GM11168 (cell line): ENCODE results near the gene CTNNA1.

Source experiments
- in situ Hi-C: fragments of 300-500 bp; cut with MboI; formaldehyde crosslinking; loops from one replicate; pipeline ENCODE4 v1.12.0; 2022; ENCODE audit warnings: low sequenced_read_pairs; ENCODE audit not compliant: unreplicated experiment

Gene CTNNA1

DNA sequence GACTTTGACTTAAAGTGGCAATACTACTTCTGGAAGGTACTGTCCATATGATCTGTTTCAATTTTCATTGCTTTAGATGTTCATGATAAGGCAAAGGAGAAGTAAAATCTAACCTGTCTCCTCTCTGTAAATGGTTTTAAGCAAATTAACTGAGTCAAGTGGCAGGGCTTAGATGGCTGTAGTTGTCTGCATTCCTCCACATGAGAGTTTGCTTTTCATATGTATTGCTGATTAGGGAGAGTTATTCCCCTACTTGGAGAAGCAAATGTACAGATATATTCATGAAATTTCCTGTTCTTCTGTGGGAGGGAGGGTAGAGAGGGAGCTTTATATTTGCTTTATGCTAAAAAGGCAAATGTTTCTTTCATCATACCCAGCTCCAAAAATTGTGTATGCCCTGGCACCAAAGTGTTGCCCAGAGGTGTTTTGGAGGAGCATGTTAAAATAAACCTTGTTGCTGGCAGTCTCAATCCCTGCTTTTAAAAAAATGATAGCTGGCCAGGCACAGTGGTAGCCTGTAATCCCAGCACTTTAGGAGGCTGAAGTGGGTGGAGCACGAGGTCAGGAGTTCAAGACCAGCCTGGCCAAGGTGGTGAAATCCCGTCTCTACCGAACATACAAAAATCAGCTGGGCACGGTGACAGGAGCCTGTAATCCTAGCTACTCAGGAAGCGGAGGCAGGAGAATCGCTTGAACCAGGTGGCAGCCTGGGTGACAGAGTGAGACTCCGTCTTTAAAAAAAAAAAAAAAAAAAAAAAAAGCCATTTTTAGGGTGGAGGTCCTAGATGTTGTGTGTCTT, 125.4 kb downstream of the CTNNA1 start:
- in situ Hi-C loops, result no loop called here

DNA sequence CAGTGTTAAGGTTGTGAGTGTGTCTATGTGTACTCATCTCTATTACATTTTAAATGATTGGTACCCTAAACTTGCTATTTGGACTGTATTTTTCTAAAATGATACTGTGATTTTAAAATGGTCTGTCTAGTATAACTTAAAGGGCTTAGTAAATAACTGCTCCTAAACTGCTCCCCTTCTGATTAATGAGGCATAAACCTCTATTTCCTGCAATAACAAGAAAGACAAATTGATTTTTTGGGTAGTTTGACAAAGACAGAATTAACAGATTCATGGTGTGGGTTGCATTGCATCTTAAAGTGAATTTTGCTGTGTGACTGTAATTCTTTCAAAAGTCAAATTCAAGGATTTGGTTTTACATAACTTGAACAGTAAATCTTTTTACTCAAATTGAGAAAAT, 130.0 kb downstream of the CTNNA1 start:
- in situ Hi-C loops, result no loop called here

- in situ Hi-C loops, result no loop called here
Observed at GRCh38 chr5:138884094-138884493, 130.9 kb downstream of the CTNNA1 start.

DNA sequence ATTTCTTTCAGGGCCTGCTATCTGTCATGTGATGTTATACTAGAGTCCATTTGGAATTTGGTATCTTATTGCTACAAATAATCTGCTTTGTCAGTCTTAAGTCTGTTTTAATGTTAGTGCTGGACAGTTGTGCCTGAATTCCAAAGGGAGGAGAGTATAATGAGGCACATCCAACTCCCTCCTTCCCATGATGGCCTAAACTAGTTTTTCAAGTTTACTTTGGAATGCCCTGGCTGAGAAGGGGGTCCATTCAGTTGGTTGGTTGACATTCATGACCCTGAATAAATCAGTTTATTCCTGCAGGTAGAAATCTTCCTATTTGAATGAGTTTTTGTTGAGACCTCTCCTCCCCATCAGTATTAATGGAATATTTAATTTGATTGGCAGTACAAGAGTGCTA, 131.3 kb downstream of the CTNNA1 start:
- in situ Hi-C loops, result no loop called here

GRCh38 chr5:138889994-138890393, 136.8 kb downstream of the CTNNA1 start:
- in situ Hi-C loops, result no loop called here

DNA sequence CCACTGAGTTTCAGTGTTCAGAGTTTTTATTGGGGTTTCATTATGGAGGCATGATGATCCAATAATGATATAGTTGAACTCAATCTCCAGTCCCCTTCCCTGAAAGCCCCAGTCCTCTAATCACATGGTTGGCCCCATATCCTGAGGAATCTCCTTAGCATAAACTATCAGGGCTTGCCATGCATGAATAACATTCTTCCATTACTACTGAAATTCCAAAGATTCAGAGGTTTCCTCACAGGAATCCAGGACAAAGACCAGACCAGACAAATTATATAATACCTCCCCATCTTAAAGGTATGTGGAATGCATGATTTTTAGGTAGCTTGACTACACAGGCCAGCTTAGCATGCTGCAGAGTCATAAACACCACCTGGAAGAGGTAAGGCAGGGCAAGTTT, 137.4 kb downstream of the CTNNA1 start:
- in situ Hi-C loops, result no loop called here

DNA sequence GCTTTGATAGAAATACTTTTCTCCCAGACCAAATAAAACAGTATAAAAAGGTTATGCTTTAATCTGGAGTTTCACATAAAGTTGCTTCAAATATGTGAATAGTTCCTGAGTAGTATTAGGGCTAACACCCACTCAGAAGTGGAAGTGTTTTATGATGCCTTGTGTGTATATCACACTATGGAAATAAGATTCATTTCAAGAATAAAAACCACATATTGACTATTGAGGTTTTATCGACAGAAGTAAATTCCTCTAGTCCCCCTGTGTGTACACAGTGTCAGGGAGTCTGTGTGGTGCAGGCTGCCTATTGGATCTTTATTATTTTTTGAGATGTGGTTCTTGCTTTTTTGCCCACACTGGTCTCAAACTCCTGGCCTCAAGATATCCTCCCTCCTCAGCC, 142.7 kb downstream of the CTNNA1 start:
- in situ Hi-C loops, result no loop called here

DNA sequence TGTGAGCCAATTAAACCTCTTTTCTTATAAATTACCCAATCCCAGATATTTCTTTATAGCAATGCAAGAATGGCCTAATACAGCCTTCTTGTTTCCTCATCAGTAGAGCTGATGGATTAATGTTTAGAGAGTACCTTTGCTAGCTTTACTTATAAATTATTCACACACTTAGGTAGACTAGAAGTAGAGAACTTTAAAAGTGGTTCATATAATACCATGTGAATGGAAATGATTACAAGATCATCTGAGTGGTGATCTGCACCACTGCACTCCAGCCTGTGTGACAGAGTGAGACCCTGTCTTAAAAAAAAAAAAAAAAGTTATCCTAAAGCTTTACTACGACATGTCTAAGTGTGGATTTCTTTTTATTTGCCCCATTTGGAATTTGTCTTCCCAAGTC, 145.1 kb downstream of the CTNNA1 start:
- in situ Hi-C loops, result no loop called here

DNA sequence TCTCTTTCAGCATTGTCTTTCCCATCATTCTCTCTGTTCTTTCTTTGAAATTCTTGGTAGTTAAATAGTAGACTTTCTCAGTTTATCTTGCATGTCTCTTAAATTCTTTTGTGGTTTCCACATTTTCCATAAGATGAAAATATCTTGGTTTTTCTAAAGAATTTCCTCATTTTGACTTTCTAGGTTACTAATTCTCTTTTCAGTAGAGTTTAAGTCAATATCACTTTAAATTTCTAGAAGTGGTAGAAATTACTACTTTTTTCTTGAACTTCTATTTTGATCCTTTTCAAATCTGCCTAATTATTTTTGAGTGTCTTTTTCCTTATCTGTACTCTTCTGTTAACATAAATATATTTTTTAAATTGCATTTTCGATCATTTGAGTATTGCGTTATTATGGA, 145.5 kb downstream of the CTNNA1 start:
- in situ Hi-C loops, result no loop called here

- in situ Hi-C loops, result no loop called here
Observed at GRCh38 chr5:138900281-138900965, 147.2 kb downstream of the CTNNA1 start.

DNA sequence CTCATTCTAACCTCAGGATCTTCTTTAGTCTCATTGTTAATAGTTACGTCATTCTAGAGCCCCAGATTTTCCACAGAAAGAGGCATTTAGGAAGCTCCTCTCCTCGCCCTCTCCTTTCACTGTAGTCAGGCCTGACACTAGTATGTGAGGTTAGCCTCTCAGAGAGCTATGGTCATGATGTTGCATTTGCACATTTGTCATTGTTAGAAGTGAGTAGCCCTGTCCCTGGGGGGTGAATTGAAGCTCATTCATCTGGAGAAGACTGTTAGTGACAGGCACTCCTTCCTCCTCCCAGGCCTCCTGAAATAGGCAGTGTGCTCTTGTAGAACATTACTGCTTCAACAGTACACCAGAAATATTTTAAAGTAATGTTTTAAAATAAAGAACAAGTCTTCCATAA, 148.5 kb downstream of the CTNNA1 start:
- in situ Hi-C loops, result no loop called here

DNA sequence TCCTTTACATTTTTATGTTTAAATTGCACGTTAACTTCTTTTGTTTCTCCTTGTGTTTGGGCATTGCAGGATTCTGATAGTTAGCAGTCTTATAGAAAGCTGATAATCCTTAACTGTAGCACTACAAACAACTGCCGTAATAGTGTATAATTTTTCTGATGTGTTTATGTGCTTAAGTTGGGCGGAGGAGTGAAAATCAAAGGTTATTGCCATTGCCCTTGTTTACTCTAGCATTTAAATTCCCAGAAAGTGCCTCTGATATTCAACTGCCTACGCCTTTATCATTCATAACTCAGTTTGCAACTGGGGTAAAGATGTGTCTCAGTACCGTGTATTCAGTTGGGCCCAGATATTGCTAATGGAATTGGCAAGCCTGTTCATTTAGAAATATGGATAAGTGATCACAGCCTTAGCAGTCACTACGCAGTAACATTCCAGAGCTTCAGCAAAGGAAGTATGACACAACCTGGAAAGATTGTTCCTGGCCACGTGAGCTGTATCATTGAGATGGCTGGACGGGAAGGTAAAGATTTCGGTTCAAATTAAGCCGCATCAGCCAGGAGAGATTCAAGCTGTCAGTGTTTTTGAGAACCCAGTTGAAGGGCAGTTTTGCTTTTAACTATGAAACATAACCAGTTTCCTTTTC, 150.0 kb downstream of the CTNNA1 start:
- in situ Hi-C loops, result no loop called here

GRCh38 chr5:138905541-138905940, 152.3 kb downstream of the CTNNA1 start:
- in situ Hi-C loops, result no loop called here

GRCh38 chr5:138909734-138910133, 156.5 kb downstream of the CTNNA1 start:
- in situ Hi-C loops, result no loop called here

GRCh38 chr5:138910546-138911185, 157.4 kb downstream of the CTNNA1 start:
- in situ Hi-C loops, result no loop called here

DNA sequence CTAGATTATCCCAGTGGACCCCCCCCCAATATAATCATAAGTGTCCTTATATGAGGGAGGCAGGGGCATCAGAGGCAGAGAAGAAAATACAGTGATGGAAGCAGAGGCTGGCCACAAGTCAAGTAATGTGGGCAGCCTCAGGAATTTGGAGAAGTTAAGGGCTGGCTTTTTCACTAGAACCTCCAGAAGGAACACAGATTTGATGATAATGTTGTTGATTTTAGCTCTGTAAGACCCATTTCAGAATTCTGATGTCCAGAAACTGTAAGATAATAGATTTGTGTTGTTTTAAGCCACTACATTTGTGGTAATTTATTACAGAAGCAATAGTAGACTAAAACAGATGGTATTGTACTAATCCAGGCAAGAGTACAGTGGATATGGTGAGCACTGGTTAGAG, 158.2 kb downstream of the CTNNA1 start:
- in situ Hi-C loops, result no loop called here

DNA sequence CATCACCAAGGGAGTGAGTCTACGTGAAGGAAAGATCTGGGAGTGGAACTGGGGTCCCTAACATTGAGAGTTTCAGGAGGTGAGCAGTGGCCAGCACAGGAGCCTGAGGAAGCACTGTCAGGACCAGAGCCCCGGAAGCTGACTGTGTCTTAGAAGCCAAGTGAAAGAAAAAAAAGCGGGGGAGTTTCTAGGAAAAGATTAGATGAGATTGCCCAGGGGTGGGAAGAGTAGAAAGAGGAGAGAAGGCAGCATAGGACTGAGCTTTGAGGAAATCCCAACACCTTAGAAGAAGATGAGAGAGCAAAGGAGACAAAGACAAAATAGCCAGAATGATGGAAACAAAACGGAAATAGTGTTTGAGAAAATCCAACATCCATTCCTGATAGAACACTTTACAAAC, 158.9 kb downstream of the CTNNA1 start:
- in situ Hi-C loops, result no loop called here

DNA sequence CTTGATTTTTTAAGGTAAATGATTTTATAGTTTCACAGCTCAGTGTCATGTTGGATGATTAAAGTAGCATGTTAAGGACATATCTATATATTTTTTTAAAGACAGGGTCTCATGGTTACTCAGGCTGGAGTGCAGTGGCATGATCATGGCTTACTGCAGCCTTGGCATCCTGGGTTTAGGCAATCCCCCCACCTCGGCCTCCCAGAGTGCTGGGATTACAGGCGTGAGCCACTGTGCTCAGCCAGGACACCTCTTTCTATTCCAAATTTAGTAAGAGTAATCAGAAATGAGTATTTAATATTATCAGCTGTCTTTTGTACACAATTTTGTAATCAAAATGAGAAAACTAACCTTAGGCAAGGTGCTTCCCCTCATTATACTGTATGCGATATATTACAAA, 160.5 kb downstream of the CTNNA1 start:
- in situ Hi-C loops, result no loop called here

- in situ Hi-C loops, result no loop called here
Observed at GRCh38 chr5:138914338-138914737, 161.1 kb downstream of the CTNNA1 start.

- in situ Hi-C loops, result no loop called here
Observed at GRCh38 chr5:138918686-138919085, 165.5 kb downstream of the CTNNA1 start.

DNA sequence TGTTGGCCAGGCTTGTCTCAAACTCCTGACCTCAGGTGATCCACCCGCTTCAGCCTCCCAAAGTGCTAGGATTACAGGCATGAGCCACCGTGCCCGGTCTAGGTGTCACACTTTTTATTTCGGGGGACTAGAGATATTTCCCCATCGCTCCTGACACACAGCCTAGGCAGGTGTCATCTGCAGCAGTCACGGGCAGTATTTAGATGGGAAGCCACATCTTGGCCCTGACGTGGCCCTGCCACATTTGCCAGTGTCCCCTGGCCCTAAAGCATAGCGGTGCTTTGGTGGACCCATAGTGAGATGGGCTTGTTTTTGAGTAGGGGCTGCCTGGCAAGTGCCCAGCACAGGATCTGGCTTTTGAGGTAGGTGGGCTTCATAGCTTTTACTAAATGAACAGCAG, 167.0 kb downstream of the CTNNA1 start:
- in situ Hi-C loops, result no loop called here
